ENCODE results near the gene TRIM23.
"Not testable (repeated sequence)": the region's sequence is repeated elsewhere in the genome, so short reads cannot be mapped to it uniquely, and the experiment has no call there.

Gene TRIM23

GRCh38 chr5:65611524-65611923, 12.6 kb downstream of the TRIM23 start:
- no peak overlapping the region for H3K4me2 ChIP-seq (ENCODE audit: low read length)
- H3K4me1 ChIP-seq (ENCODE audit: control insufficient read depth, low read depth, low read length): no peaks in the 10 kb centered on the region
- no peak overlapping the region for H3K18ac ChIP-seq (ENCODE audit: low read length)
- H3K56ac ChIP-seq (ENCODE audit: low read length): no peak overlapping the region
- no peak overlapping the region for H2BK120ac ChIP-seq (ENCODE audit: low read depth, low read length)
- H2BK5ac ChIP-seq (ENCODE audit: low read length): no peak overlapping the region
- H3K79me1 ChIP-seq (ENCODE audit: low read length): no peaks in the 10 kb centered on the region
- no peak overlapping the region for H3K4ac ChIP-seq (ENCODE audit: low read depth, low read length)
- no peak overlapping the region for H3K23ac ChIP-seq (ENCODE audit: low read length)
- H3K27me3 ChIP-seq (ENCODE audit: insufficient read depth, low read length, poor library complexity): no peaks in the 10 kb centered on the region
- no peak overlapping the region for H2BK15ac ChIP-seq (replicated peaks; ENCODE audit: low read depth)
- no peaks in the 10 kb centered on the region for H3K79me2 ChIP-seq (ENCODE audit: control insufficient read depth, insufficient read depth, low read length)
- no CpG with 5 or more reads among the region's 3 CpGs for WGBS (ENCODE audit: extremely low coverage, insufficient coverage, low lambda C conversion rate)
- H3K4me3 ChIP-seq (ENCODE audit: low read length): no peak overlapping the region
- H4K5ac ChIP-seq (ENCODE audit: low read length): no peak overlapping the region
- H3K9ac ChIP-seq (ENCODE audit: low read length): no peak overlapping the region
- H3K27ac ChIP-seq (ENCODE audit: low read depth, low read length): no peak overlapping the region
- no peaks in the 10 kb centered on the region for H3K36me3 ChIP-seq (ENCODE audit: control insufficient read depth, insufficient read depth, low read length)
- H2AK5ac ChIP-seq (ENCODE audit: low read length): no peak overlapping the region
- peak; percentile 80 for DNase-seq
- H4K8ac ChIP-seq (ENCODE audit: low read depth, low read length): no peak overlapping the region

DNA sequence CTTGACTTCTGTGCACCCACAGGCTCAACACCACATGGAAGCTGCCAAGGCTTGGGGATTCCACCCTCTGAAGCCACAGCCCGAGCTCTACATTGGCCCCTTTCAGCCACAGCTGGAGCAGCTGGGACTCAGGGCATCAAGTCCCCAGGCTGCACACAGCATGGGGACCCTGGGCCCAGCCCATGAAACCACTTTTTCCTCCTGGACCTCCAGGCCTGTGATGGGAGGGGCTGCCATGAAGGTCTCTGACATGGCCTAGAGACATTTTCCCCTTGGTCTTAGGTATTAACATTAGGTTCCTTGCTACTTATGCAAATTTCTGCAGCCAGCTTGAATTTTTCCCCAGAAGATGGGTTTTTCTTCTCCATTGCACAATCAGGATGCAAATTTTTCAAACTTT, 22.4 kb downstream of the TRIM23 start:
- H3K9ac ChIP-seq (ENCODE audit: low read length); H3K4me1 ChIP-seq (ENCODE audit: control insufficient read depth, low read depth, low read length); H3K79me2 ChIP-seq (ENCODE audit: control insufficient read depth, insufficient read depth, low read length); H3K4me3 ChIP-seq (ENCODE audit: low read length); H3K79me1 ChIP-seq (ENCODE audit: low read length); H2BK120ac ChIP-seq (ENCODE audit: low read depth, low read length); H3K4ac ChIP-seq (ENCODE audit: low read depth, low read length); DNase-seq; H2BK5ac ChIP-seq (ENCODE audit: low read length); H3K27me3 ChIP-seq (ENCODE audit: insufficient read depth, low read length, poor library complexity); H3K4me2 ChIP-seq (ENCODE audit: low read length); H3K23ac ChIP-seq (ENCODE audit: low read length); H4K8ac ChIP-seq (ENCODE audit: low read depth, low read length); H3K36me3 ChIP-seq (ENCODE audit: control insufficient read depth, insufficient read depth, low read length); H4K5ac ChIP-seq (ENCODE audit: low read length); H3K18ac ChIP-seq (ENCODE audit: low read length); H2BK15ac ChIP-seq (replicated peaks; ENCODE audit: low read depth); H2AK5ac ChIP-seq (ENCODE audit: low read length); H3K27ac ChIP-seq (ENCODE audit: low read depth, low read length); H3K56ac ChIP-seq (ENCODE audit: low read length): not testable (repeated sequence)
- no CpG with 5 or more reads among the region's 1 CpG for WGBS (ENCODE audit: extremely low coverage, insufficient coverage, low lambda C conversion rate)

DNA sequence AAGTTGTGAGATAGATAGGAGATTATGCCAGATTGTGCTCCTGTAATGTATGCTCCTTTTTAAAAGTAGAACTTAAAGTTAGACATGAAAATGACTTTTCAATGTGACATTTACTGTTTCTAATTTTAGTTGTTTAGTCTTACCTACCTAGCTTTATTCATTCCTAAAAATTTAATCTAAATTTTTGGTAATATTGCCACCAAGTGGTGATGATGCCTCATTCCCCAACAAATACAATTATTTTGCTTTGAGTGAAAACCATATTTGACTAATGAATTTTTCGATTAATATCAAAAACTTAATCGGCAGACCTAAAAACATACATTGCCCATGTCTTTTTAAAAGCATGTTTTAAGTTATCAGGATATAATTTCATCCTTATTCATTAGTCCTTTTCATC, 35.4 kb downstream of the TRIM23 start:
- no peaks in the 10 kb centered on the region for H3K79me2 ChIP-seq (ENCODE audit: control insufficient read depth, insufficient read depth, low read length)
- 100% methylated on average over 1 of the region's 2 CpGs for WGBS (ENCODE audit: extremely low coverage, insufficient coverage, low lambda C conversion rate)
- H3K23ac ChIP-seq (ENCODE audit: low read length): no peak overlapping the region

DNA sequence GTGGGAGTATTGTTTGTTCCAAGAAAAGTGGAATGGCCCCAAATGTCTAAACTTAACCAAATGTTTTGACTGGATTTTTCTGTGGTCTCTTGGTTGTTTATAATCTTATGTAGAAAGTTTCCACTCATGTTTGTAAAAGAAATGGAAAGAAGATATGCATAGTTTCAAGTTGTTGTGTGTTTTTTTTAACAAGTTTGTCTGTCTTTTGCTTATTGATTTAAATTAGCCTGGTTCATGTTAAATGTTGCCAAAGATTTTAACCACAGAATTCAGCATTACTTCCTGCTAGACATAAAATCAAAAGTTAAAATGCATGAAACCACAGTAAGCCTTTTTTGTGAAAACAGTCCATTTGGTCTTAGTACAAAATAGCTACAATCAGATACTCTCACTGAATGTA, 47.0 kb downstream of the TRIM23 start:
- H2BK15ac ChIP-seq (replicated peaks; ENCODE audit: low read depth): no peak overlapping the region
- no peak overlapping the region for H3K4ac ChIP-seq (ENCODE audit: low read depth, low read length)
- no peak overlapping the region for H3K4me3 ChIP-seq (ENCODE audit: low read length)
- DNase-seq: no peak
- no peak overlapping the region for H3K23ac ChIP-seq (ENCODE audit: low read length)
- no peaks in the 10 kb centered on the region for H3K27me3 ChIP-seq (ENCODE audit: insufficient read depth, low read length, poor library complexity)
- H3K4me1 ChIP-seq (ENCODE audit: control insufficient read depth, low read depth, low read length): no peaks in the 10 kb centered on the region
- no peaks in the 10 kb centered on the region for H3K79me1 ChIP-seq (ENCODE audit: low read length)
- H2BK120ac ChIP-seq (ENCODE audit: low read depth, low read length): no peak overlapping the region
- H3K79me2 ChIP-seq (ENCODE audit: control insufficient read depth, insufficient read depth, low read length): no peaks in the 10 kb centered on the region
- no peak overlapping the region for H4K8ac ChIP-seq (ENCODE audit: low read depth, low read length)
- H3K9ac ChIP-seq (ENCODE audit: low read length): no peak overlapping the region
- no peaks in the 10 kb centered on the region for H3K36me3 ChIP-seq (ENCODE audit: control insufficient read depth, insufficient read depth, low read length)
- H3K4me2 ChIP-seq (ENCODE audit: low read length): no peak overlapping the region
- H2BK5ac ChIP-seq (ENCODE audit: low read length): no peak overlapping the region
- H3K56ac ChIP-seq (ENCODE audit: low read length): no peak overlapping the region
- no peak overlapping the region for H3K18ac ChIP-seq (ENCODE audit: low read length)
- H3K27ac ChIP-seq (ENCODE audit: low read depth, low read length): no peak overlapping the region
- no peak overlapping the region for H2AK5ac ChIP-seq (ENCODE audit: low read length)
- H4K5ac ChIP-seq (ENCODE audit: low read length): no peak overlapping the region

More for the DNA sequence above, 35.4 kb downstream of the TRIM23 start:
- Histone ChIP-seq H2BK120ac (ENCODE audit: low read depth, low read length) (no peak overlapping the region), H2AK5ac (ENCODE audit: low read length) (no peak overlapping the region), H3K79me1 (ENCODE audit: low read length) (no peaks in the 10 kb centered on the region), H3K18ac (ENCODE audit: low read length) (no peak overlapping the region), H3K27me3 (ENCODE audit: insufficient read depth, low read length, poor library complexity) (no peaks in the 10 kb centered on the region), H3K4me2 (ENCODE audit: low read length) (no peak overlapping the region), H3K9ac (ENCODE audit: low read length) (no peak overlapping the region), H3K4me1 (ENCODE audit: control insufficient read depth, low read depth, low read length) (no peaks in the 10 kb centered on the region), H3K4ac (ENCODE audit: low read depth, low read length) (no peak overlapping the region), H3K4me3 (ENCODE audit: low read length) (no peak overlapping the region), H3K36me3 (ENCODE audit: control insufficient read depth, insufficient read depth, low read length) (no peaks in the 10 kb centered on the region), H4K5ac (ENCODE audit: low read length) (no peak overlapping the region), H2BK5ac (ENCODE audit: low read length) (no peak overlapping the region), H4K8ac (ENCODE audit: low read depth, low read length) (no peak overlapping the region), H3K27ac (ENCODE audit: low read depth, low read length) (no peak overlapping the region), H3K56ac (ENCODE audit: low read length) (no peak overlapping the region), H2BK15ac (replicated peaks; ENCODE audit: low read depth) (no peak overlapping the region)
- DNase-seq: no peak

DNA sequence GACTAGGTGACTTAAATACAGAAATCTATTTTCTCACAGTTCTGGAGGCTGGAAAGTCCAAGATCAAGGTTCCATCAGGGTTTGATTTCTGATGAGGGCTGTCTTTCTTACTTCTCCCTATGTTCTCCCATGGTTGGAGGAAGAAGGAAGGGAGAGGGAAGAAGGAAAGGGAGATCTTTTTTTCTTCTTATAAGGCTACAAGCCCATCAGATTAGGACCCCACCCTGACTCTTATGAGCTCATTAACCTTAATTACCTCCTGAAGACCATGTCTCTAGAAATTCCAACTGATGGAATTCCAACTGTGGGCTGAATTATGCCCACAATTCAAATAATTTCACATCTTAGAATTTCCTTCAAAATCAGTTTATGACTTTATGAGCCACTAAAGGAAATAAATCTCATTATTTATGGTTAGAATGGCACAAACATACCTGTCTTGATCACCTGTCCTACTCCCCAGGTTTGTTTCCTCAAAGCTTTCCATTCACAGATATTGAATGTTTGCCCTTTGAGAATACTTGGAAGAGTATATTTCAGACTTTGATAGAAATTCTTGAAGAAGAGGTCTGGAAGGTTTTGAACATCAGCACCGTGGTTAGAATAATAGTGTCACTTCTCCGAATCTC, 53.4 kb downstream of the TRIM23 start:
- H2BK120ac ChIP-seq (ENCODE audit: low read depth, low read length): no peak overlapping the region
- H2AK5ac ChIP-seq (ENCODE audit: low read length): no peak overlapping the region
- H4K5ac ChIP-seq (ENCODE audit: low read length): no peak overlapping the region
- no peak overlapping the region for H3K4me2 ChIP-seq (ENCODE audit: low read length)
- no peak overlapping the region for H2BK5ac ChIP-seq (ENCODE audit: low read length)
- H3K4ac ChIP-seq (ENCODE audit: low read depth, low read length): no peak overlapping the region
- no peak overlapping the region for H3K18ac ChIP-seq (ENCODE audit: low read length)
- WGBS (ENCODE audit: extremely low coverage, insufficient coverage, low lambda C conversion rate): no CpG with 5 or more reads among the region's 2 CpGs
- H4K8ac ChIP-seq (ENCODE audit: low read depth, low read length): no peak overlapping the region
- H3K4me1 ChIP-seq (ENCODE audit: control insufficient read depth, low read depth, low read length): no peaks in the 10 kb centered on the region
- DNase-seq: no peak
- H3K27me3 ChIP-seq (ENCODE audit: insufficient read depth, low read length, poor library complexity): no peaks in the 10 kb centered on the region
- H3K36me3 ChIP-seq (ENCODE audit: control insufficient read depth, insufficient read depth, low read length): no peaks in the 10 kb centered on the region
- no peak overlapping the region for H2BK15ac ChIP-seq (replicated peaks; ENCODE audit: low read depth)
- H3K79me2 ChIP-seq (ENCODE audit: control insufficient read depth, insufficient read depth, low read length): no peaks in the 10 kb centered on the region
- H3K9ac ChIP-seq (ENCODE audit: low read length): no peak overlapping the region
- H3K27ac ChIP-seq (ENCODE audit: low read depth, low read length): no peak overlapping the region
- H3K79me1 ChIP-seq (ENCODE audit: low read length): no peaks in the 10 kb centered on the region
- no peak overlapping the region for H3K56ac ChIP-seq (ENCODE audit: low read length)
- no peak overlapping the region for H3K4me3 ChIP-seq (ENCODE audit: low read length)
- H3K23ac ChIP-seq (ENCODE audit: low read length): no peak overlapping the region

- no peak overlapping the region for H3K9ac ChIP-seq (ENCODE audit: low read length)
- no peak overlapping the region for H4K5ac ChIP-seq (ENCODE audit: low read length)
- H3K4me2 ChIP-seq (ENCODE audit: low read length): no peak overlapping the region
- H3K27ac ChIP-seq (ENCODE audit: low read depth, low read length): no peak overlapping the region
- no peak overlapping the region for H2BK15ac ChIP-seq (replicated peaks; ENCODE audit: low read depth)
- no peak overlapping the region for H3K23ac ChIP-seq (ENCODE audit: low read length)
- no peaks in the 10 kb centered on the region for H3K27me3 ChIP-seq (ENCODE audit: insufficient read depth, low read length, poor library complexity)
- no peaks in the 10 kb centered on the region for H3K36me3 ChIP-seq (ENCODE audit: control insufficient read depth, insufficient read depth, low read length)
- no peak overlapping the region for H2AK5ac ChIP-seq (ENCODE audit: low read length)
- peaks cover 20% of the 10 kb centered on the region for H3K79me2 ChIP-seq (ENCODE audit: control insufficient read depth, insufficient read depth, low read length)
- H3K79me1 ChIP-seq (ENCODE audit: low read length): peaks cover 8% of the 10 kb centered on the region
- H3K18ac ChIP-seq (ENCODE audit: low read length): no peak overlapping the region
- no peak for DNase-seq
- no peak overlapping the region for H4K8ac ChIP-seq (ENCODE audit: low read depth, low read length)
- no peak overlapping the region for H2BK120ac ChIP-seq (ENCODE audit: low read depth, low read length)
- no peaks in the 10 kb centered on the region for H3K4me1 ChIP-seq (ENCODE audit: control insufficient read depth, low read depth, low read length)
- no peak overlapping the region for H3K4ac ChIP-seq (ENCODE audit: low read depth, low read length)
- WGBS (ENCODE audit: extremely low coverage, insufficient coverage, low lambda C conversion rate): 100% methylated on average over 1 of the region's 5 CpGs
- H3K56ac ChIP-seq (ENCODE audit: low read length): no peak overlapping the region
- no peak overlapping the region for H3K4me3 ChIP-seq (ENCODE audit: low read length)
- no peak overlapping the region for H2BK5ac ChIP-seq (ENCODE audit: low read length)
Observed at GRCh38 chr5:65566505-65566904, 57.6 kb downstream of the TRIM23 start.

All from mesendoderm (in vitro differentiated cells).